Psoas muscle (tissue), 8 donors: ENCODE measurements around the gene SRPK2. TPM values are rescaled to one million over a fixed set of nuclear protein-coding genes. Genes with fewer than 3 reads are reported as not detected.

Source experiments
- ATAC-seq, 4 donors: fragments of 200-7000 bp; cut with Tn5 transposase; one replicate each; pipeline ENCODE4 v1.9.1; 2020; ENCODE audit warnings: moderate library complexity in 3 of 4, mild to moderate bottlenecking in 2 of 4
- DNase-seq, 2 donors: peaks; one replicate each; pipeline ENCODE4 v3.0.0-alpha.2; 2020
- H3K27ac ChIP-seq: fragments of 200-600 bp; one replicate; pipeline ENCODE4 v1.8.0; 2022
- H3K27me3 ChIP-seq, 3 donors: fragments of 200-600 bp in 1 of 3; one replicate each; pipeline versions ENCODE4 v1.6.1 to v1.8.0; 2013 to 2022; ENCODE audit warnings: low read length in 2 of 3, mild to moderate bottlenecking in 2 of 3, moderate library complexity in 1 of 3; ENCODE audit not compliant: insufficient read depth in 3 of 3
- H3K36me3 ChIP-seq, 2 donors: fragments of 200-600 bp in 1 of 2; one replicate each; pipeline versions ENCODE4 v1.6.1 to v1.8.0; 2013 to 2022; ENCODE audit warnings: low read depth in 1 of 2, mild to moderate bottlenecking in 1 of 2, moderate library complexity in 1 of 2; ENCODE audit not compliant: insufficient read depth in 1 of 2
- H3K4me1 ChIP-seq: fragments of 200-600 bp; one replicate; pipeline ENCODE4 v1.8.0; 2022
- H3K4me3 ChIP-seq: fragments of 200-600 bp; one replicate; pipeline ENCODE4 v1.8.0; 2022; ENCODE audit warnings: mild to moderate bottlenecking
- H3K9me3 ChIP-seq: fragments of 200-600 bp; one replicate; pipeline ENCODE4 v1.8.0; 2022
- WGBS, 3 donors: extraction: QIAGEN DNeasy Blood & Tissue Kit; methylation state at CpG; one replicate each; pipeline versions ENCODE4 v1.1.6 to v1.1.7; 2013; 5-methylcytosine and 5-hydroxymethylcytosine counted together
- intact Hi-C, 2 donors: fragments of 100-400 bp; cut with DNase I; formaldehyde crosslinking; loops; one replicate each; pipeline versions ENCODE4 v1.11.0 to v1.14.2; 2022
- polyA plus RNA-seq, 3 donors: library from polyadenylated mRNA; stranded (reverse); fragments of 200-250 nt; gene quantifications; one replicate each; pipeline ENCODE4 v1.2.3, GENCODE V29; 2013
- total RNA-seq, 4 donors: library from RNA; stranded (reverse); fragmentation: NEBNext Ultra II Directional in 2 of 4; extraction: Animal tissue kit (Norgen Biotek cat#: 25700) in 2 of 4; gene quantifications; one replicate each; pipeline versions ENCODE4 v1.2.1 to v1.2.4, GENCODE V29; 2021 to 2023
- TF ChIP-seq, protein P1 (sequence below): fragments of 200-600 bp; IDR thresholded peaks from one replicate; pipeline ENCODE4 v1.8.0; 2022; ENCODE audit warnings: antibody characterized with exemption
- donor health status: healthy with polysubstance abuse.
- donor health status: DM: no; HTN: no; CAD: no; lungs with moderate emphysema.
- donor health status: Bipolar disorder and iron deficiency.
- donor health status: healthy.
- donor health status: DM: yes; HTN: yes; CAD: no.
- donor health status: DM: no; HTN: no; CAD: no.
- donor health status: DM: no; HTN: no; CAD: no.
- donor health status: DM: yes; HTN: yes; CAD: no.

SRPK2 gene
- total and polyA plus RNA-seq, 7 donors = 12.7 to 51.3 (median 33.2) TPM

DNA sequence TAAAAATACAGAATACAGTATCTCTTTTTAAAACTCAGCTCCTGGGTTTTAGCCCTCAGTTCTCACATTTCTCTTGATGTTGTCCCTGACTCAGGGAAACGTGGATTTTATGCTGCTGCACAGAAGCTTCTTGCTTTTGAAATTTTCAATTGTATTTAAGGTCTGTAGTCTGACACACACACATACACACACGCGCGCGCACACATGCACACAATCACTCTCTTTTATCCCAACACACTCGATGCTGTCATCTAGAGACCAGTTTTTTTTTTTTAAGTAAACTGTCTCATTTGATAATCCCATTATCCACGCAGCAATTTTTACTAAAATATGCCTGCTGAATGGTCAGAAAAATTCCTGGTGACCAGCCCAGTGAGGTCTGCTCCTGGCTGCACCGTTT lies 266.1 kb downstream of the SRPK2 start:
- DNase-seq = no peak
- ATAC-seq = no peak
- Histone ChIP-seq H3K27me3 (no peaks in the 10 kb centered on the region), H3K4me3 (no peak overlapping the region), H3K4me1 (peaks cover 12% of the 10 kb centered on the region), H3K36me3 (peaks cover 4 to 52% of the 10 kb centered on the region in 2 donors), H3K27ac (no peak overlapping the region), H3K9me3 (no peaks in the 10 kb centered on the region)
- WGBS, 3 donors = 67 to 69% (median 68%) methylated on average over 8 of the region's 8 CpGs
- TF ChIP-seq, protein P1, sequence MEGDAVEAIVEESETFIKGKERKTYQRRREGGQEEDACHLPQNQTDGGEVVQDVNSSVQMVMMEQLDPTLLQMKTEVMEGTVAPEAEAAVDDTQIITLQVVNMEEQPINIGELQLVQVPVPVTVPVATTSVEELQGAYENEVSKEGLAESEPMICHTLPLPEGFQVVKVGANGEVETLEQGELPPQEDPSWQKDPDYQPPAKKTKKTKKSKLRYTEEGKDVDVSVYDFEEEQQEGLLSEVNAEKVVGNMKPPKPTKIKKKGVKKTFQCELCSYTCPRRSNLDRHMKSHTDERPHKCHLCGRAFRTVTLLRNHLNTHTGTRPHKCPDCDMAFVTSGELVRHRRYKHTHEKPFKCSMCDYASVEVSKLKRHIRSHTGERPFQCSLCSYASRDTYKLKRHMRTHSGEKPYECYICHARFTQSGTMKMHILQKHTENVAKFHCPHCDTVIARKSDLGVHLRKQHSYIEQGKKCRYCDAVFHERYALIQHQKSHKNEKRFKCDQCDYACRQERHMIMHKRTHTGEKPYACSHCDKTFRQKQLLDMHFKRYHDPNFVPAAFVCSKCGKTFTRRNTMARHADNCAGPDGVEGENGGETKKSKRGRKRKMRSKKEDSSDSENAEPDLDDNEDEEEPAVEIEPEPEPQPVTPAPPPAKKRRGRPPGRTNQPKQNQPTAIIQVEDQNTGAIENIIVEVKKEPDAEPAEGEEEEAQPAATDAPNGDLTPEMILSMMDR = no peak
- intact Hi-C loops = no loop called here

DNA sequence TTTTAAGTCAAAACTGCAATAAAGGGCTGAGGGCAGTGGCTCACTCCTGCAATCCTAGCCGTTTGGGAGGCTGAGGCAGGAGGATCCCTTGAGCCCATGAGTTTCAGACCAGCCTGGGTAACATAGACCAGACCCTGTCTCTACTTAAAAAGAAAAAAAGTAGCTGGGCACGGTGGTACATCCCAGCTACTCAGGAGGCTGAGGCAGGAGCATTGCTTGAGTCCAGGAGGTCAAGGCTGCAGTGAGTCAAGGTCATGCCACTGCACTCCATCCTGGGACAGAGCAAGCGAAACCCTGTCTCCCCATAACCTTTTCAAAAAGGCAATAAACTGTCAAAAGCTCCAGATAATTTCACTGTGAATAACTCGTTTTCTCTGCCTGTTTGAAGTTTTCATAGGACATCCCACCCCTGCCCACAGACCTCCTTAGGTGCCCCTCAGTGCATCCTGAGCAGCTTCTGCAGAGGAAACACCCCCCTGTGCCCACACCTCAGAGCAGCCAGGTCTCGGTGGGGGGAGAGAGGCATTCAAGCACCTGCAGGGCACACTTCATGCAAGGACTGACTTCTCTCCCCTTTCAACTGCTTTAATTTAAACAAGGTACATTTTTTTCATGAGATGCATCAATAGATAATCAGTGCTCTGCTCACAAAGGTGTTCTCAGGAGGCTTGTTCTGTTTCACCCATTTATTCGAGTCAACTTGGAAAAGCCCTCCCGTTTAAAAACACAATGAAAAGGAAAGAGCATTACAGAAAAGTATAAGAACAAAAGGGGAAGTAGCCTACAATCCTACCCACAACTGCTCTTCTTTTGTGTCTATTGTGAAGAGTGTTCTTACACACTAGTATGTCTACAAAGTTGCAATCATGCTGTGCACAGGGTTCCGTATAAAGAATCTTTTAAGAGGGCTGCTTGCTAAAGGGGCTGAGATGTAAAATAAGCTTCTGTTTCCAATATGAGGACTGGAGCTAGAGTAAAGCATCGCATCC lies 269.8 kb downstream of the SRPK2 start:
- TF ChIP-seq, protein P1 = no peak
- Histone ChIP-seq H3K4me1 (no peaks in the 10 kb centered on the region), H3K36me3 (peaks cover 2 to 63% of the 10 kb centered on the region in 2 donors), H3K9me3 (no peaks in the 10 kb centered on the region), H3K27ac (no peak overlapping the region), H3K4me3 (no peak overlapping the region), H3K27me3 (no peaks in the 10 kb centered on the region)
- intact Hi-C loops = no loop called here
- ATAC-seq (no peak), DNase-seq (no peak)
- WGBS, 3 donors = 82 to 84% (median 83%) methylated on average over 9 of the region's 9 CpGs

DNA sequence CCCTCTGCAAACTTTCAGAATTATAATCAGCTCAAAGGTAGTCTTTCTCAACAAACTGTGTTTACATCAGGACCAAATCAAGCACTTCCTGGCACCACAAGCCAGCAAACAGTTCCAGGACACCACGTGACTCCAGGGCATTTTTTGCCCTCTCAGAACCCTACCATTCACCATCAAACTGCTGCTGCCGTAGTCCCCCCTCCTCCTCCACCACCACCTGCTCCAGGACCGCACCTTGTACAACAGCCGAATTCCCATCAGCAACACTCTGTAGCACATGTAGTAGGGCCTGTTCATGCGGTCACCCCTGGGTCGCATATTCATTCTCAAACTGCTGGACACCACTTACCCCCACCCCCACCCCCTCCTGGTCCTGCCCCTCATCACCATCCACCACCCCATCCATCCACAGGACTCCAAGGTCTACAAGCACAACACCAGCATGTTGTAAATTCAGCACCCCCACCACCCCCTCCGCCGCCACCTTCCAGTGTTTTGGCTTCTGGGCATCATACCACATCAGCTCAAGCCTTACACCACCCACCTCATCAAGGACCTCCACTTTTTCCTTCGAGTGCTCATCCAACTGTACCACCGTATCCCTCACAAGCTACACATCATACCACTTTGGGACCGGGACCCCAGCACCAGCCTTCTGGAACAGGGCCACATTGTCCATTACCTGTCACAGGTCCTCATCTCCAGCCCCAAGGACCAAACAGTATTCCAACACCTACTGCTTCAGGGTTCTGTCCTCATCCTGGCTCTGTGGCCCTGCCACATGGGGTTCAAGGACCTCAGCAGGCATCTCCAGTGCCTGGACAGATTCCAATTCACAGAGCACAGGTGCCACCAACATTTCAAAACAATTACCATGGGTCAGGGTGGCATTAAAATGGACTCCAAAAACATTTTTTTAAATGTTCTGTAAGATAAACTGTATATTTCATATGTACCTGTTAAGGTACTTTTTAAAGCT lies 276.0 kb downstream of the SRPK2 start:
- TF ChIP-seq, protein P1 = no peak
- no peaks in the 10 kb centered on the region for H3K27me3 ChIP-seq
- peaks cover 13 to 100% of the 10 kb centered on the region in 2 donors for H3K36me3 ChIP-seq
- H3K4me3 ChIP-seq = no peak overlapping the region
- H3K9me3 ChIP-seq = no peaks in the 10 kb centered on the region
- DNase-seq (no peak), ATAC-seq (peak; percentile 27 to 54 (median 40))
- intact Hi-C loops = loop anchor here in 1 of 2 donors (5.0 kb wide), 1 partner anchor 40 kb away; no protein-coding TSS in a partner anchor
- no peaks in the 10 kb centered on the region for H3K4me1 ChIP-seq
- 82% methylated on average over 11 of the region's 11 CpGs for WGBS, 3 donors
- no peak overlapping the region for H3K27ac ChIP-seq

DNA sequence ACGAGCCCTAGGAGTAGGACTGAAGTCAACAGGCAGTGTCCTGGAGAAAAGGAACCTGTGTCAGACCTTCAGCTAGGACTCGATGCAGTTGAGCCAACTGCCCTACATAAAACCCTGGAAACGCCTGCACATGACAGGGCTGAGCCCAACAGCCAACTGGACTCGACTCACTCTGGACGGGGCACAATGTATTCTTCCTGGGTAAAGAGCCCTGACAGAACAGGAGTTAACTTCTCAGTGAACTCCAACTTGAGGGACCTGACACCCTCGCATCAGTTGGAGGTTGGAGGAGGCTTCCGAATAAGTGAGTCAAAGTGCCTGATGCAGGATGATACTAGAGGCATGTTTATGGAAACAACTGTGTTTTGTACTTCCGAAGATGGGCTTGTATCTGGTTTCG lies 281.3 kb downstream of the SRPK2 start:
- ATAC-seq (peak; percentile 34 to 59 (median 48)), DNase-seq (no peak)
- no peak overlapping the region for H3K27ac ChIP-seq
- no peaks in the 10 kb centered on the region for H3K27me3 ChIP-seq
- peaks cover 16 to 100% of the 10 kb centered on the region in 2 donors for H3K36me3 ChIP-seq
- intact Hi-C loops = no loop called here
- no peak overlapping the region for H3K4me3 ChIP-seq
- 51 to 73% (median 58%) methylated on average over 9 of the region's 9 CpGs for WGBS, 3 donors
- H3K9me3 ChIP-seq = no peaks in the 10 kb centered on the region
- TF ChIP-seq, protein P1 = no peak
- no peaks in the 10 kb centered on the region for H3K4me1 ChIP-seq
